Upper lobe of left lung (tissue), 6 donors: Measurements from ENCODE around the gene ARHGEF2. TPM values are rescaled to one million over a fixed set of nuclear protein-coding genes. Genes with fewer than 3 reads are reported as not detected.

Experiments
- ATAC-seq, 2 donors: fragments of 200-7000 bp; cut with Tn5 transposase; one replicate each; pipeline ENCODE4 v1.9.1; 2022; ENCODE audit warnings: mild to moderate bottlenecking in 2 of 2, moderate library complexity in 2 of 2; ENCODE audit not compliant: low FRiP score in 2 of 2
- DNase-seq, 2 donors: peaks; one replicate each; pipeline ENCODE4 v3.0.0-alpha.2; 2019 to 2020
- H3K27ac ChIP-seq, 4 donors: fragments of 200-600 bp; sonication (generic); one replicate each; pipeline ENCODE4 v1.5.1; 2016 to 2019
- H3K27me3 ChIP-seq, 4 donors: fragments of 200-600 bp; sonication (generic); one replicate each; pipeline ENCODE4 v1.5.1; 2017 to 2019
- H3K36me3 ChIP-seq, 4 donors: fragments of 200-600 bp; sonication (generic); one replicate each; pipeline ENCODE4 v1.5.1; 2016 to 2019
- H3K4me1 ChIP-seq, 4 donors: fragments of 200-600 bp; sonication (generic); one replicate each; pipeline ENCODE4 v1.5.1; 2018 to 2019
- H3K4me3 ChIP-seq, 4 donors: fragments of 200-600 bp; sonication (generic); one replicate each; pipeline ENCODE4 v1.5.1; 2017 to 2019; ENCODE audit warnings: mild to moderate bottlenecking in 2 of 4, moderate library complexity in 1 of 4
- H3K9me3 ChIP-seq, 4 donors: fragments of 200-600 bp; sonication (generic); one replicate each; pipeline ENCODE4 v1.5.1; 2018 to 2019
- CTCF ChIP-seq, 6 experiments: fragments of 450-650 bp in 4 of 6; fragments of 200-600 bp in 2 of 6; sonication (generic) in 2 of 6; IDR thresholded peaks; one replicate each; pipeline ENCODE4 v1.5.1; 2016 to 2019; ENCODE audit warnings: antibody characterized with exemption in 6 of 6
- EP300 ChIP-seq, 4 donors: sonication (generic); formaldehyde crosslinking; IDR thresholded peaks; one replicate each; pipeline ENCODE4 v1.5.1; 2017; ENCODE audit warnings: antibody characterized with exemption in 4 of 4, control low read depth in 2 of 4
- POLR2A ChIP-seq, 4 donors: fragments of 450-650 bp; IDR thresholded peaks; one replicate each; pipeline ENCODE4 v1.5.1; 2016 to 2017; ENCODE audit warnings: antibody characterized with exemption in 4 of 4, mild to moderate bottlenecking in 2 of 4
- POLR2AphosphoS5 ChIP-seq, 2 donors: sonication (generic); formaldehyde crosslinking; IDR thresholded peaks; one replicate each; pipeline ENCODE4 v1.5.1; 2017; ENCODE audit warnings: antibody characterized with exemption in 2 of 2
- WGBS, 2 donors: methylation state at CpG; one replicate each; pipeline ENCODE4 v1.1.5; 2017 to 2018; 5-methylcytosine and 5-hydroxymethylcytosine counted together
- total RNA-seq, 6 donors: library from RNA; depleted of rRNA in 4 of 6; stranded (reverse); fragments of >200 nt in 4 of 6; gene quantifications; one replicate each; pipeline versions ENCODE4 v1.1.0 to v1.2.1, GENCODE V29; 2016 to 2021
- donor health status: DM: no; HTN: no; CAD: no; lungs with moderate emphysema.
- donor health status: DM: no; HTN: yes; CAD: no; lungs with severe emphysema.

Gene ARHGEF2
- total RNA-seq, 6 donors from 2014 or later: 198 to 969 (median 229) TPM

GRCh38 chr1:155942578-155943141, 35.7 kb downstream of the ARHGEF2 start:
- ATAC-seq (no peak), DNase-seq (peak in 1 of 2 donors; percentile 68)

GRCh38 chr1:155941845-155942531, 36.4 kb downstream of the ARHGEF2 start:
- DNase-seq (peak in 1 of 2 donors; percentile 73), ATAC-seq (peak in 1 of 2 donors; percentile 7)
- Histone ChIP-seq H3K4me1 (peaks cover 74 to 81% (median 75%) of the 10 kb centered on the region in 4 donors), H3K27ac (peak overlapping the region; percentile 78 to 89 (median 84)), H3K9me3 (no peaks in the 10 kb centered on the region), H3K36me3 (peaks cover 1 to 14% (median 6%) of the 10 kb centered on the region in 4 donors), H3K4me3 (no peak overlapping the region), H3K27me3 (no peaks in the 10 kb centered on the region)
- WGBS, 2 donors: 78 to 88% methylated on average over 8 to 24 of the region's 29 CpGs
- TF ChIP-seq POLR2A (IDR thresholded peaks at IDR 0.05) (no peak), POLR2AphosphoS5 (IDR thresholded peaks at IDR 0.05) (no peak), EP300 (IDR thresholded peaks at IDR 0.05) (no peak), CTCF (IDR thresholded peaks at IDR 0.05) (no peak)

More at GRCh38 chr1:155942578-155943141, 35.7 kb downstream of the ARHGEF2 start:
- Histone ChIP-seq H3K36me3 (peaks cover 8 to 21% (median 13%) of the 10 kb centered on the region in 4 donors), H3K9me3 (no peaks in the 10 kb centered on the region), H3K27ac (peak overlapping the region; percentile 78 to 89 (median 84)), H3K27me3 (no peaks in the 10 kb centered on the region), H3K4me3 (no peak overlapping the region), H3K4me1 (peaks cover 74 to 81% (median 77%) of the 10 kb centered on the region in 4 donors)
- 79 to 83% methylated on average over 2 to 10 of the region's 11 CpGs for WGBS, 2 donors
- no peak for TF ChIP-seq POLR2A (IDR thresholded peaks at IDR 0.05)
- no peak for TF ChIP-seq EP300 (IDR thresholded peaks at IDR 0.05)
- TF ChIP-seq POLR2AphosphoS5 (IDR thresholded peaks at IDR 0.05): no peak
- no peak for TF ChIP-seq CTCF (IDR thresholded peaks at IDR 0.05)

GRCh38 chr1:155940993-155941844, 37.1 kb downstream of the ARHGEF2 start, which contains the start of gene RXFP4:
Gene RXFP4 (plus strand): TSS chr1:155941638. CDS start chr1:155941710, 72 bp downstream.
- TF ChIP-seq CTCF (IDR thresholded peaks at IDR 0.05) (no peak), POLR2AphosphoS5 (IDR thresholded peaks at IDR 0.05) (peak in 1 of 2 donors; percentile 12)
- ATAC-seq: peak; percentile 51 to 82

GRCh38 chr1:155940482-155940992, 37.8 kb downstream of the ARHGEF2 start:
- 25 to 41% methylated on average over 4 of the region's 4 CpGs for WGBS, 2 donors
- peak in 1 of 4 donors; percentile 11 for TF ChIP-seq POLR2A (IDR thresholded peaks at IDR 0.05)
- no peak for TF ChIP-seq CTCF (IDR thresholded peaks at IDR 0.05)
- peak in 1 of 4 donors; percentile 12 for TF ChIP-seq EP300 (IDR thresholded peaks at IDR 0.05)
- TF ChIP-seq POLR2AphosphoS5 (IDR thresholded peaks at IDR 0.05): peak; percentile 37 to 67
- Histone ChIP-seq H3K4me3 (no peak overlapping the region), H3K27me3 (no peaks in the 10 kb centered on the region), H3K4me1 (peaks cover 60 to 67% (median 63%) of the 10 kb centered on the region in 4 donors), H3K36me3 (no peaks in the 10 kb centered on the region), H3K27ac (peak overlapping the region; percentile 78 to 89 (median 84)), H3K9me3 (no peaks in the 10 kb centered on the region)
- peak; percentile 68 to 87 for ATAC-seq
- DNase-seq: peak in 1 of 2 donors; percentile 71

More at GRCh38 chr1:155940993-155941844, 37.1 kb downstream of the ARHGEF2 start, which contains the start of gene RXFP4:
- no peaks in the 10 kb centered on the region for H3K27me3 ChIP-seq
- H3K4me3 ChIP-seq: no peak within 1 kb of the TSS
- peak in 1 of 2 donors; percentile 79 for DNase-seq
- H3K27ac ChIP-seq: peak within 1 kb of the TSS; percentile 78 to 89 (median 84)
- H3K9me3 ChIP-seq: no peaks in the 10 kb centered on the region
- 25 to 31% methylated on average over 10 to 11 of the region's 11 CpGs for WGBS, 2 donors
- peaks cover 67 to 74% (median 69%) of the 10 kb centered on the region in 4 donors for H3K4me1 ChIP-seq
- peaks cover 0 to 6% (median 2%) of the 10 kb centered on the region in 4 donors for H3K36me3 ChIP-seq
